Activated naive CD4-positive, alpha-beta T cell treated with anti-CD3 and anti-CD28 coated beads, Interleukin-2, amount 50 U/mL, for 72 hours (primary cell): ENCODE results near the gene RMND5B. TPM values are rescaled to one million over a fixed set of nuclear protein-coding genes. Genes with fewer than 3 reads are reported as not detected.

Source experiments
- ATAC-seq, 2 donors: fragments of 150-1000 bp; cut with Tn5 transposase; 2 replicates each; pipeline ENCODE4 v1.10.0; 2021; ENCODE audit warnings: mild to moderate bottlenecking in 2 of 2, moderate library complexity in 2 of 2
- DNase-seq, 2 donors: peaks; one replicate each; pipeline ENCODE4 v3.0.0; 2021 to 2022; ENCODE audit warnings: low spot score in 2 of 2
- H3K27ac Mint-ChIP-seq, 2 donors: one replicate each; pipeline ENCODE4 v1.8.0; 2022; ENCODE audit warnings: mild to moderate bottlenecking in 2 of 2, mixed read lengths in 2 of 2
- H3K36me3 Mint-ChIP-seq, 2 donors: one replicate each; pipeline ENCODE4 v1.8.0; 2022; ENCODE audit warnings: mixed read lengths in 2 of 2
- H3K9me3 Mint-ChIP-seq, 2 donors: one replicate each; pipeline ENCODE4 v1.8.0; 2022; ENCODE audit warnings: mixed read lengths in 2 of 2
- total RNA-seq, 2 donors: library from RNA; stranded (reverse); gene quantifications; one replicate each; pipeline ENCODE4 v1.2.3, GENCODE V29; 2022

RMND5B gene
- total RNA-seq, 2 donors from 2014 or later = 29.2 to 34.0 TPM

DNA sequence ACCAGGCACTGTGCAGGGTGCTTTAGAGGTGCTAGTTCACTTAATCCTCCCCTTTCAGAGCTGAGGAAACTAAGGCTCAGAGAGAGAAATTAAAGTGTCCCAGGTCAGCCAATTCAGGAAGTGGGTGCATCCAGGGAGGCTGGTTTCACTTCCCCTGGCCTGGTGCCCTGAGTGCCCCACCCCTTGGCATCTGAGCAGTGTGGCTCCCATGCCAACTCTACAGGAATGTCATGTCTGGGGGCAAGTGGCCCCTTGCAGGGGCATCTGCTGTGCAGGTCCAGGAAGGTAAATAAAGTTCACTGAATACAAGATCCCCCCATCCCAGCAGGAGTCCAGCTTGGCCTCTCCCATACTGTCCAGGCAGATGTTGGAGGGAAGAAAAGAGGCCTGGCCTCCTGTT is 21.8 kb upstream of the RMND5B start:
- no peaks in the 10 kb centered on the region for H3K36me3 Mint-ChIP-seq
- H3K9me3 Mint-ChIP-seq = no peaks in the 10 kb centered on the region
- DNase-seq (no peak), ATAC-seq (no peak)
- H3K27ac Mint-ChIP-seq = no peak overlapping the region

GRCh38 chr5:178110511-178110910 is 20.3 kb upstream of the RMND5B start:
- Mint-ChIP-seq H3K36me3 (peaks cover 0 to 4% of the 10 kb centered on the region in 2 donors), H3K9me3 (no peaks in the 10 kb centered on the region), H3K27ac (no peak overlapping the region)
- no peak for ATAC-seq
- DNase-seq = no peak

DNA sequence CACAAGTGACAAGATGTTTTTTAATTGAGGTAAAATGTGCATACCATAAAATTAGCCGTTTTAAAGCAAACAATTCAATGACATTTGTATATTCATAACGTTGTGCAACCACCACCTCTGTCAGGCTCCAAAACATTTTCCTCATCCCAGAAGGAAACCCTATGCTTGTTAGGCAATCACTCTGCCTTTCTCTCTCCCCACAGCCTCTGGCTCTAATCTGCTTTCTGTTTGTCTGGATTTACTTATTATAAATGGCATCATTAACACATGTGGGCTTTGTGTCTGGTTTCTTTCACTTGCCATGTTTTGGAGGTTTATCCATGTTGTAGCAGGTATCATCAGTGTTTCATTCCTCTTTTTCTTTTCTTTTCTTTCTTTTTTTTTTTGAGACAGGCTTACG is 18.9 kb upstream of the RMND5B start:
- Mint-ChIP-seq H3K27ac (no peak overlapping the region), H3K9me3 (no peaks in the 10 kb centered on the region), H3K36me3 (peaks cover 0 to 4% of the 10 kb centered on the region in 2 donors)
- no peak for DNase-seq
- ATAC-seq = no peak

DNA sequence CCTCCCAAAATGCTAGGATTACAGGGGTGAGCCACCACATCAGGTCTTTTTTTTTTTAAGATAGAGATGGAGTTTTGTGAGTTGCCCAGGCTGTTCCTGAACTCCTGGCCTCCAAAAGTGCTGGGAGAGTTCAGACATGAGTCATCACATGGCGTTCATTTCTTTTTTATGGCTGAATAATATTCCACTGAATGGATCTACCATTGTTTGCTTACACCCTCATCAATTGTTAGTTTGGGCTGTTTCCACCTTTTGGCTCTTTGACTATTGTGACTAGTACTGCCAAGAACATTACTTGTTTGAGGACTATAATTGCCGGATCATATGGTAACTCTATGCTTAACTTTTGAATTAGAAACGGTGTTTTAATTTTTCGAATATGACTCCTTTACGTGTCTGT is 18.3 kb upstream of the RMND5B start:
- peak overlapping the region in 1 of 2 donors; percentile 64 for H3K27ac Mint-ChIP-seq
- no peak for ATAC-seq

DNA sequence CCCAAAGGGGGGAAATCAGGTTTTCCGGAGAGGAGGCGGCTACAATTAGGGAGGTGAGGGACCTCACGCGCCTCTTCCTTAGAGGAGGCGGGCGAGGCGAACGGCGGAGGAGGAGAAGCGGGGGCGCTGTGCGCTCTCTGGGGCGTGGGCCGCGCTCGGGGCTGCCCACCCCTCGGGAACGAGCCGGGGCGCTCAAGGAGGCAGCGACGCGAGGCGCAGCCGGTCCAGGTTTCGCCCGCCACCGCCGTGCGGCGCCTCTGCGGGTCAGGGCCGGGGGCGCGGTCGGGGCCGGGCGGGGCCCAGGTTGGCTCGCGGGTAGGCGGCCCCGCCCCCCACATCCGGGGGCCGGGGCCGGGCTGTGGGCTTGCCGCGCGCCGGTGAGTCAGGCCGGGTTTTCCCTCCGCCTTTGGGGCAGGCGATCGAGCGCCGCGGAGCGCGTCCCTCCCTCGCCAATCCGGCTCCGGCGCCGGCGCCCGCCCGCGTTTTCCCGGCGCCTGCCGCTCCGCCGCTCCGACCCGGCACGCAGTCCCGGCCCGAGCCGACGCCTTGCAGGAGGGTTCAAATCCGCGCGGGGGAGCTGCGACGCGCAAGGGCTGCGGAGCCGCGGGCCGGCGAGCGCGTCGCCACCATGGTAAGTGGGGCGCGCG is 17.6 kb upstream of the RMND5B start, which contains the start of gene N4BP3:
N4BP3 (plus strand) TSS at position 392 of the 647 bp plus-strand sequence. CDS start 6,052 bp downstream, outside the sequence.
- H3K9me3 Mint-ChIP-seq = no peaks in the 10 kb centered on the region
- DNase-seq = peak; percentile 85 to 91
- H3K27ac Mint-ChIP-seq = peak within 1 kb of the TSS; percentile 64 to 73
- ATAC-seq = peak; percentile 91 to 93
- peaks cover 0 to 4% of the 10 kb centered on the region in 2 donors for H3K36me3 Mint-ChIP-seq

More for the DNA sequence above, 18.3 kb upstream of the RMND5B start:
- Mint-ChIP-seq H3K36me3 (peaks cover 0 to 4% of the 10 kb centered on the region in 2 donors), H3K9me3 (no peaks in the 10 kb centered on the region)
- no peak for DNase-seq

DNA sequence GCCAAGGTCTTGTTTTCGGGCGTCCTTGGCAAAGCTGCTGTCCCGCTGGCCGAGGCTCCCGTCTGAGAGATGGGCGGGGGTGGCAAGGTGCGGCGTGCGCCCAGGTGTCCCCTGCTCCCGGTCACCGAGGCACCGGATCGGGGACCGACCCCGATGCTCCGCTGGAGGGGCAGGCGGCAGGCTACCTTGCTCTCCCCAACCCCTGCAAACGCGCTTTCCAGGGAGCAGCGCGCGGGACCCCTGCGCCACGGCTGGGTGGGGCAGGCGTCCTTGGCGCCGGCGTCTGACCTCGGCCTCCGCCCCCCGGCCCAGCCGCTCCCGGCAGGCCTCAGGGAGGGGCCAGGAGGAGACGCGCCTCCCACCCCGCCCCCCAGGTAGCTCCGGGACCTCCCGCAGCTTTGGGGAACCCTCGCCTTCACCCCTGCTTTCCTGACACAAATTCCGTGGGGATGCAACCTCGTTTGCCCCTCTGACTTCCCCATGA is 16.9 kb upstream of the RMND5B start:
- no peaks in the 10 kb centered on the region for H3K9me3 Mint-ChIP-seq
- H3K27ac Mint-ChIP-seq = peak overlapping the region in 1 of 2 donors; percentile 39
- H3K36me3 Mint-ChIP-seq = peaks cover 0 to 4% of the 10 kb centered on the region in 2 donors
- peak in 1 of 2 donors; percentile 23 for ATAC-seq
- DNase-seq = peak in 1 of 2 donors; percentile 35

DNA sequence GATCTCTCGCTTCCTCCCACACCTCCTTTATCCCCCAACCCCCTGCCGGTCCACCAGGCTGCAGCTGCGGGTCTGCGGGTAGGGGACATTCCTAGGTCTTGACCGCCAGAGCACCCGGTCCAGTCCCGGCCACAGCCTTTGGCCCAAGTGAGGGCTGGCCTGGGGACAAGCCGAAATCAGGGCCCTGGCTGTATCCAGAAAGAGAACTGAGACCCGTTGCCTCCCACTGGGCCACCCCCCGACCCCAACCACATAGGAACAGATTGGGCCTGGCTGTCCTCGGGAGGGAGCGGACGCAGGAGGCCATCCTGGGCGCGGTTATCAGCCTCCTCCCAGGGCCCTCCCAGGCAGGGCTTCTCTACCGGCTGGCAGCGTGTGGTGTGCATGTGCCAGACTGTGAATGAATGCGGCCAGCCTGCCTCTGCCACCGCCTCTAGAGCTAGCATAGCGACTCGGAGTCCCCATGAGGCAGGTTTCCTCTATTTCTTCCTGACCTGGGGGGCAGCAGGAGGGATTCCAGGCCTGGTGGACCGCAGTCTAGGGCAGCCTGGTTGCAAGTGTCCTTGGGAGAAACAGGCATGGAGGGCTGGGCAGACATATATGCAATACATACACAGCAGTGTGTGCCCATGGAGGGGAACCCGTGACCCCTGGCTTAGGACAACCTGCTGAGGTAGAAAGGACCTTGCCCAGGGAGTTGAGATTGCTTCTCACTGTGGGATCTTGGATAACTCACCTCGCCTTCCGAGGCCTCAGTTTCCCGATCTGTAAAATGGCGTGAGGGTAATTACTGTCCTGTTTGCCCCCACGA is 16.3 kb upstream of the RMND5B start:
- peak in 1 of 2 donors; percentile 23 for DNase-seq
- H3K27ac Mint-ChIP-seq = peak overlapping the region in 1 of 2 donors; percentile 39
- no peaks in the 10 kb centered on the region for H3K9me3 Mint-ChIP-seq

GRCh38 chr5:178115136-178115813 is 15.5 kb upstream of the RMND5B start:
- DNase-seq (no peak), ATAC-seq (no peak)
- Mint-ChIP-seq H3K9me3 (no peaks in the 10 kb centered on the region), H3K27ac (no peak overlapping the region), H3K36me3 (peaks cover 0 to 4% of the 10 kb centered on the region in 2 donors)

More for the DNA sequence above, 16.3 kb upstream of the RMND5B start:
- ATAC-seq = peak; percentile 23 to 28
- peaks cover 0 to 4% of the 10 kb centered on the region in 2 donors for H3K36me3 Mint-ChIP-seq

DNA sequence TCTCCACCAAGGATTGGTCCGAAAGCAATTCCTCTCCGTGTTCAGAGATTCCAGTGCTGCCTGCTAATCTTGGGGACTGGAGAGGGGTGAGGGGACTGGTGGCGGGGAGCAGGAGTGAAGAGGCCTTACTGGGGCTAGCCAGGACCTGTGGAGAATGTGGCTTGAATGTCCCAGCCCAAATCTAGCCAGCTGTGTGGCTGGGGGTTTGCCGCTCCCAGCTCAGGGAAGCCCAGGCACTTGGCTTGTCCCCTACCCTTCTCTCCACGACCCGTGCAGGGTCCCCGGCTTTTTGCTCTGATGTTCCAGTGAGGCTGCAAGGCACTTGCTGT is 15.0 kb upstream of the RMND5B start:
- DNase-seq (no peak), ATAC-seq (no peak)
- Mint-ChIP-seq H3K9me3 (no peaks in the 10 kb centered on the region), H3K27ac (no peak overlapping the region), H3K36me3 (peaks cover 0 to 4% of the 10 kb centered on the region in 2 donors)

DNA sequence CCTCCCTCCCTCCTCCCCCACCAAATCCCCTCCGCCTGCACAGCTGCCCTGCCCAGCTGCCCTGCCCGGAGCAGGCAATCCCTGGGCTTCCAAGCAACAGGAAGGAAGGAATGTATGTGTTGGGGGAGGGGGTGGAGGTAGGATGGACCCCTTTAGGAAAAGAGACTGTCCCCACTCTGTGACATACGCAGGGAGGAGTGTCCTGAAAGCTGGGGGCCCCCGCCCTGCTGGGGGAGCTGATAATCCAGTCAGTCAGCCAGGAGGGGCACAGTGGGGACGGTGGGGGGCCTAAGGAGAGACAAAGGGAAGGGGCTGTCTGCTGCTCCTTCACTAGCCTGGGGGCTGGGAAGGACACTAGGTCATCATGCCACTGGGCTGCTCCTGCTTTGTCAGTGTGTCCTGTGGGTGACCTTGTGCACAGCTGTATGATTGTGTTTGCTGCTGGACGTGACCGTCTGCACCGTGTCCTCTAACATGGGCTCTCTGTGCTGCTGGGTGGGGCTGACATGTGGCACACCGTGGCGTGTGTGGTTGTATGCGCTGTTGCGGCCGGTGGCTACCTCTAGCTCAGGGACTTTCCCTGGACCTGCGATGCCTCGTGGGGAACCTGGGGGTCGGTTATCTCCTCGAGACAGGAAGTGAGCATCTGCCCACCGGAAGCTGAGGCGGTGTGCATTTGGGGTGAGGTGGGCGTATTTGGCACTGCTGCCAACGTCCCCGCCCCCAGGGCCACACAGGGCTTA is 14.5 kb upstream of the RMND5B start:
- Mint-ChIP-seq H3K36me3 (peaks cover 0 to 4% of the 10 kb centered on the region in 2 donors), H3K9me3 (no peaks in the 10 kb centered on the region), H3K27ac (no peak overlapping the region)
- DNase-seq (peak in 1 of 2 donors; percentile 27), ATAC-seq (peak; percentile 10 to 36)

- DNase-seq (no peak), ATAC-seq (no peak)
Observed at GRCh38 chr5:178117923-178118701, 12.7 kb upstream of the RMND5B start.

DNA sequence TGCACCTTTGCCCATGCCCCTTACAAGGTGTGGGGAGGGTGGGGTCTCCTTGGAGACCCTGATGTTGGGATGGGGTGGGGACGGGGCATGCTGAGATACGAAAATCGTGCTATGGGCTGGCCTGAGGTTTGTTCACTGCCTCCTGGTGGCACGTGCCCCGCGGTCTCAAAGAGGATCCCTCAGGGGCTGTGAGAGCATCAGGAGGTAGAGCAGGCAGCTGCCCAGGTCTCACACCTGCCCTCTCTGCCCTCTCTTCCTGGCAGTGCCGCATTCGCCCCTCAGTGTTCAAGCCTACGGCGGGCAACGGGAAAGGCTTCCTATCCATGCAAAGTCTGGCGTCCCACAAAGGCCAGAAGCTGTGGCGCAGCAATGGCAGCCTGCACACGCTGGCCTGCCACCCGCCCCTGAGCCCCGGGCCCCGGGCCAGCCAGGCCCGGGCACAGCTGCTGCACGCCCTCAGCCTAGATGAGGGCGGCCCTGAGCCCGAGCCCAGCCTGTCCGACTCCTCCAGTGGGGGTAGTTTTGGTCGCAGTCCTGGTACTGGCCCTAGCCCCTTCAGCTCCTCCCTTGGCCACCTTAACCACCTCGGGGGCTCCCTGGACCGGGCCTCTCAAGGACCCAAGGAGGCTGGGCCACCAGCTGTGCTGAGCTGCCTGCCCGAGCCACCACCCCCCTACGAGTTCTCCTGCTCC is 10.8 kb upstream of the RMND5B start:
- Mint-ChIP-seq H3K9me3 (no peaks in the 10 kb centered on the region), H3K36me3 (no peaks in the 10 kb centered on the region), H3K27ac (no peak overlapping the region)
- DNase-seq (no peak), ATAC-seq (no peak)

More at GRCh38 chr5:178117923-178118701, 12.7 kb upstream of the RMND5B start:
- peaks cover 0 to 4% of the 10 kb centered on the region in 2 donors for H3K36me3 Mint-ChIP-seq
- H3K27ac Mint-ChIP-seq = no peak overlapping the region
- H3K9me3 Mint-ChIP-seq = no peaks in the 10 kb centered on the region

GRCh38 chr5:178120607-178121357 is 10.0 kb upstream of the RMND5B start:
- Mint-ChIP-seq H3K9me3 (no peaks in the 10 kb centered on the region), H3K36me3 (no peaks in the 10 kb centered on the region), H3K27ac (no peak overlapping the region)
- peak; percentile 65 to 75 for DNase-seq
- peak; percentile 85 to 95 for ATAC-seq

DNA sequence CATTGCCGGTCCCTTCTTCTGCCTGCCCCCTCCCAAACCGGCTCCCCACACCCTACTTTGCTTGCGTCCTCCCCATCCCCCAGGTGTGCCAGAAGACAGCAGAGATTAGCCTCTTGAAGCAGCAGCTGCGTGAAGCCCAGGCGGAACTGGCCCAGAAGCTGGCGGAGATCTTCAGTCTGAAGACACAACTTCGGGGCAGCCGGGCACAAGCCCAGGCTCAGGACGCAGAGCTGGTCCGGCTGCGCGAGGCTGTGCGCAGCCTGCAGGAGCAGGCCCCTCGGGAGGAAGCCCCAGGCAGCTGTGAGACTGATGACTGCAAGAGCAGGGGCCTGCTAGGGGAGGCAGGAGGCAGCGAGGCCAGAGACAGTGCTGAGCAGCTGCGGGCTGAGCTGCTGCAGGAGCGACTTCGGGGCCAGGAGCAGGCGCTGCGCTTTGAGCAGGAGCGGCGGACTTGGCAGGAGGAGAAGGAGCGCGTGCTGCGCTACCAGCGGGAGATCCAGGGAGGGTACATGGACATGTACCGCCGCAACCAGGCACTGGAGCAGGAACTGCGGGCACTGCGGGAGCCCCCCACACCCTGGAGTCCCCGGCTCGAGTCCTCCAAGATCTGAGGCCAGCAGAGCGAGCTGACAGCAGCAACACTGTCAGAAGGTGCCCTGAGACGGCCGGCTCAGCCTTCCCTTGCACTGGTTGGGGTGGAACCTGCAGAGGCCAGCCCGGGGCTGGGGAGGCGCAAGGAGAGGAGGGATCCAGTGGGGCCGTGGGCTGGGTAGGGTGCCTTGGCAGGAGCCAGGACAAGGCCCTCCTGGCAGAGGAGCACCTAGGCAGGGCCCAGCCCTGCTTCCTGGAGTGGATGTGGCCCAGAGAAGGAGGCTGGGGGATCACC is 9.2 kb upstream of the RMND5B start:
- Mint-ChIP-seq H3K27ac (no peak overlapping the region), H3K9me3 (no peaks in the 10 kb centered on the region), H3K36me3 (no peaks in the 10 kb centered on the region)
- DNase-seq = no peak
- no peak for ATAC-seq
